ENCODE results near the gene OSBP.
A peak's percentile ranks its signal among the peaks of the same experiment; 100 is the strongest.
"Not testable (repeated sequence)": the region's sequence is repeated elsewhere in the genome, so short reads cannot be mapped to it uniquely, and the experiment has no call there.

OSBP gene

DNA sequence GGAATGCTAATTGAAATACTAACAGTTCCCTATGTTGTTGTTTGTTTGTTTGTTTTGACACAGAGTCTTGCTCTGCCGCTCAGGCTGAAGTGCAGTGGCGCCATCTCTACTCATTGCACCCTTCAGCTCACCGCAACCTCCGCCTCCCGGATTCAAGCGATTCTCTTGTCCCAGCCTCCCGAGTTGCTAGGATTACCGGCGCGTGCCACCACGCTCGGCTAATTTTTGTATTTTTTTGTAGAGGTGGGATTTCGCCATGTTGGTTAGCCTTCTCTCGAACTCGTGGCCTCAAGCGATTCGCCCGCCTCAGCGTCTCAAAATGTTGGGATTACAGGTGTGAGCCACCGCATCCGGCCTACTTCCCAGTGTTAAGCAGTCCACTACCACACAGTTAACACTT is 62.3 kb downstream of the OSBP start:
- DNase-seq (ENCODE audit: low read depth): no peak

DNA sequence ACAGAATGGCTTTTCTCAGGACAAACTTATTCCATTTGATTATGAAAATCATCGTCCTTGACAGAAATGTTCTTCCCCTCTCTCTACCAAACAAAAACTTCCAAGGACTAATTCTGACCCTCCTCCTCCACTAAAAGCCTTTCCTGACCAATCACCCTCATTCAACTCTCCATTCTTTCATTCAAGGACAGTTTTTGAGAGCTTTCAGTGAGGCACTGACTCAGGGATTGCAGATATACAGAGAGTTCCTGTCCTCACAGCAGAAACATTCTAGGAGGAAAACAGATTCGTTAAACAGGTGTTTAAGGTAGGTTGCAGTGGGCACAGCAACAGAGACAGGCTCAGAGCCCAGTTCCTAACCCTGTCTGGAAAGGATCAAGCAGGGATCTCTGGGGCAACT is 62.7 kb downstream of the OSBP start:
- DNase-seq (ENCODE audit: low read depth): no peak

DNA sequence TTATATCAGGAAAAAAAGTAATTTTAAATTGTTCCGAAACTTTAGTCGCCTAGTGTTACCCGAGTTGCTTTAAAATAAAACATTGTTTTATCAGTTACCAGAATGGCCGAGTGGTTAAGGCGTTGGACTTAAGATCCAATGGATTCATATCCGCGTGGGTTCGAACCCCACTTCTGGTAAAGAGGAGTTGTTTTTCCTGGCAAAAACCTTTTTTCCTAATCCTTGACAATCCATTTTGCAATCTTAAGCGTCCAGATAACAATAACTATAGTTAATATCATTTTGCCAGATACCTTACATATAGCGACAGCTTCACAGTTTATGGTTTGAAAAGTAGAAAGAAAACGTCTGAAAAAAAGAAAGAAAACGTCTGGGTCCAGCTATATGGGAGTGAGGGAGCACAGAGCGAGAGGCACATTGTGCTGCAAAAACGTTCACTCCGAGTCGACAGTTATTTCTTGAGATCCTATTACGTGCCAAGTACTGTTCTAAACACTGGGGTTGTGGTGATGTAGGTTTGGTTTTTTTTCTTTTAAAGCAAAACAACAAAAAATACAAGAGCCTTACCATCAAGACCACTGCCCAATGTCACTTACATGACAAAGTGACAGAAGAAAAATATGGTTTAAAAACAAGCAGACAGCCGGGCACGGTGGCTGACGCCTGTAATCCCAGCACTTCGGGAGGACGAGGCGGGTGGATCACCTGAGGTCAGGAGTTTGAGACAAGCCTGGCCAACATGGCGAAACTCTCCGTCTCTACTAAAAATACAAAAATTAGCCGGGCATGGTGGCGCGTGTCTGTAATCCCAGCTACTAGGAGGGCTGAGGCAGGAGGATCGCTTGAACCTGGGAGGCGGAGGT is 63.7 kb downstream of the OSBP start:
- DNase-seq (ENCODE audit: low read depth): peak; percentile 44

DNA sequence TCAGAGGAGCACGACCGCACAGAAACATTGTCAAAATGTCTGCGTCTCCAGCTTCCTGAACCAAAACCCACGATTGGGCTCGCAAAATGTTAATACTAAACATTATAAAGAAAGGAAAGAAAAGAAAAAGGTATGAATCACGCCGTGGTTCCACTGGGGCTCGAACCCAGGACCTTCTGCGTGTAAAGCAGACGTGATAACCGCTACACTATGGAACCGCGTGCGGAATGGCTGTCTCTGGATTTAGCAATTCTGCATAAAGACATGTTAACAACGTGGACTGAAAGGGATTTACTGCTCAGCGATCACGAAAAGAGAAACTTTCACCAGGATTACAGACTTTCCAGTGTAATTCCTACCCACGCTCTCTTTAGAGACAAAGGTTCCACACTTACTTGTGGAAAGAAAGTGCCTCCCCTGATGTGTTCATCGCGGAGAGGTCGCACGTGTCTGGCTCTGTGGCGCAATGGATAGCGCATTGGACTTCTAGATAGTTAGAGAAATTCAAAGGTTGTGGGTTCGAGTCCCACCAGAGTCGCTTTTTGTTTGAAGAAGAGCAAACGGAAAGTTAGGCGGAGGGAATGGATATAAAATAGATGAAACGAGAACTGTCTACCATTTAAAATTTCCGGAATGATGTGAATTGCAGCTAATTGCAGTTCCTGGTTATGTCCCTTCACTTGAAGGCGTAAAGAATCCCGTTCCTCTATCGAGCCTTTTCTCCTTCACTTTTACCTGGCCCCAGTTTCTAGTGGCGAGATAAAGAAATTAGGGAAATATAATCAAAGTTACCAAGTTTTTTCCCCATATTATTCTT is 64.5 kb downstream of the OSBP start:
- DNase-seq (ENCODE audit: low read depth): peak; percentile 74

DNA sequence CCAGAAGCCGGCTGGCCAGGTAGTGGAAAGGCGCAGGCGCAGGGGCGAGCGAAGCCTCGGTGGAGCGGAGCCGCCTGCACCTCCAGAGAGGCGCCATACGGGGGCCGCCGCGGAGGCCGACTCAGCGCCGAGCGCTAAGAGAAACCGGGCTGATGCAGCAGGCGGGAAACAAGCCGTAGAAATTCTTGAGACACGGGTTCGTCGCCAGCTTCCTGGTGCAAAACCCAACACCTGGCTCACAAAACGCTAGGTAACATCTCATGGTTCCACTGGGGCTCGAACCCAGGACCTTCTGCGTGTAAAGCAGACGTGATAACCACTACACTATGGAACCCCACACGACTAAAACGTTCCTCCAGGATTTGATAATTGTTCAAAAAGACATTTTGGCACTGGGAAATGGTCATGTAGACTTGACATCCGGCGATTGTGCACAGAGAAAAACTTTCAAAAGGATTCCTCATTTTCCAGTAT is 65.2 kb downstream of the OSBP start:
- peak; percentile 85 for DNase-seq (ENCODE audit: low read depth)

DNA sequence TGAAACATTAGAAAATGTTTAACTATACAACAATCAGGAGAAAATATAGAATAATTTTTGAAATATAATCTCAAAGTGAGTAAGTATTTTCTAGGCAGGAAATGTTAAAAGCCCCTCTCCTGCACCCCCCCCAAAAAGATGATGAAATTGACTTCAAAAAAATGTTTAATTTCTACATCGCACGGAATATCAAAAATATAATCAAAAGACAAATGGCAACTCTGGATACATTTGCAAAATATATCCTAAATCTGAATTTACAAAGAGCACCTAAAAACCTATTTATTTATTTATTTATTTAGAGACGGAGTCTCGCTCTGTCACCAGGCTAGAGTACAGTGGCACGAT is 67.3 kb downstream of the OSBP start:
- no peak for DNase-seq (ENCODE audit: low read depth)

DNA sequence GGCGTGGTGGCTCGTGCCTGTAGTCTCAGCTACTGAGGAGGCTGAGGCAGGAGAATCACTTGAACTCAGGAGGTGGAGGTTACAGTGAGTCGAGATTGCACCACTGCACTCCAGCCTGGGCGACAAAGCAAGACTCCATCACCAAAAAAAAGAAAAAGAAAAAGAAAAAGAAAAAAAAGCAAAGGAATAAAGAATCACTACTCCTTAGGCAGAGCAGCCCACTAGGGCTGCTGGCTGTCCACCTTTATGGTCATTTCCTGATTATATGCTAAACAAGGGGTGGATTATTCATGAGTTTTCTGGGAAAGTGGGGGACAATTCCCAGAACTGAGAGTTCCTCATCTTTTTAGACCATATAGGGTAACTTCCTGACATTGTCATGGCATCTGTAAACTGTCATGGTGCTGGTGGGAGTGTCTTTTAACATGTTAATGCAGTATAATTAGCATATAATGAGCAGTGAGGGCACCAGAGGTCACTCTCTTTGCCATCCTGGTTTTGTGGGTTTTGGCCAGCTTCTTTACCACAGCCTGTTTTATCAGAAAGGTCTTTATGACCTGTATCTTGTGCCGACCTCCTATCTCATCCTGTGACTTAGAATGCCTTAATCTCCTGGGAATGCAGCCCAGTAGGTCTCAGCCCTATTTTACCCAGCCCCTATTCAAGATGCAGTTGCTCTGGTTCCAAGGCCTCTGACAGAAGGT is 67.8 kb downstream of the OSBP start:
- DNase-seq (ENCODE audit: low read depth): not testable (repeated sequence)

DNA sequence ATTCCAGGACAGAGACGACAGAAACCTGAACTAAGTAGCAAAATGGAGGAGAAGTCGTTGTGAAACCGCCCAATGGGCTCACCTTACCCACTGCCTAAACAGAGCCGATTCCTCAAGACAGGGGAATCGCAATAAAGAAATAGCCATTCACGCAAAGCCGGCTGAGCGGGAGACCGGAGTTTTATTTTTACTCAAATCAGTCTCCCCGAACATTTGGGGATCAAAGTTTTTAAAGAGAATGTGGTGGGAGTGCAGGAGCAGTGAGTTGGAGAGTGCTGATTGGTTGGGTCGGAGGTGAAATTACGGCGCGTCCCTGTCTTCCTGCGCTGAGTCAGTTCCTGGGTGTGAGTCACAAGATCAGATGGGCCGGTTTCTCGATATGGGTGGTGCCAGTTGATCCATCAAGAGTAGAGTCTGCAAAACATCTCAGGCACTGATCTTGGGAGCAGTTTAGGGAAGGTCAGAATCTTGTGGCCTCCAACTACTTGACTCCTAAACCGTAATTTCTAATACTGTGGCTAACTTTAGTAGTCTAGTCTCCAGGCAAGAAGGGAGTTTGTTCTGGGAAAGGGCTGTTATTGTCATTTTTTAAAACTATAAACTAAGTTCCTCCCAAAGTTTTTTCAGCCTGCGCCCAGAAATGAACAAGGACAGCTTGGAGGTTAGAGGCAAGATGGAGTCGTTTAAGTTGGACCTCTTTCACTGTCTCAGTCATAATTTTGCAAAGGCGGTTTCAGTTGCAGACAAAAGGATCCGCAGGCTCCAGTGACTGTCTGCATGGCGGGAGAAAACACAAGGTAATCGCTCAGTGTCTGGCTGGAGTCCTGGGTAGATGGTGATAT is 70.2 kb downstream of the OSBP start:
- DNase-seq (ENCODE audit: low read depth): no peak

DNA sequence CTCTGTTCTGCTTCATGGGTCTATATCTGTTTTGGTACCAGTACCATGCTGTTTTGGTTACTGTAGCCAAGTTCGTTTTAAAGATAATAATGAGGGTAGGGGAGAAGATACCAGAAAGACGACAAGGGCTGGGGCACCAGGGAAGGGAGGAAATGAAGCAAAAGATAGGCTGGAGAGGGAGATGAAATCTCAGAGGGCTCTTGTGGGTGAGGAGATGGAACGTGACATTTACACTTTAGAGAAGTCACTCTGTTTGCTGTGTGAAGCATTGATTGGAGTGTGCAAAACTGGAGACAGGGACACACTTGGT is 70.8 kb downstream of the OSBP start:
- no peak for DNase-seq (ENCODE audit: low read depth)

DNA sequence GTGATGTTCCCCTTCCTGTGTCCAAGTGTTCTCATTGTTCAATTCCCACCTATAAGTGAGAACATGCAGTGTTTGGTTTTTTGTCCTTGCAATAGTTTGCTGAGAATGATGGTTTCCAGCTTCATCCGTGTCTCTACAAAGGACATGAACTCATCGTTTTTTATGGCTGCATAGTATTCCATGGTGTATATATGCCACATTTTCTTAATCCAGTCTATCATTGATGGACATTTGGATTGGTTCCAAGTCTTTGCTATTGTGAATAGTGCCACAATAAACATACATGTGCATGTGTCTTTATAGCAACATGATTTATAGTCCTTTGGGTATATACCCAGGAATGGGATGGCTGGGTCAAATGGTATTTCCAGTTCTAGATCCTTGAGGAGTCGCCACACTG is 71.9 kb downstream of the OSBP start:
- DNase-seq (ENCODE audit: low read depth): not testable (repeated sequence)

DNA sequence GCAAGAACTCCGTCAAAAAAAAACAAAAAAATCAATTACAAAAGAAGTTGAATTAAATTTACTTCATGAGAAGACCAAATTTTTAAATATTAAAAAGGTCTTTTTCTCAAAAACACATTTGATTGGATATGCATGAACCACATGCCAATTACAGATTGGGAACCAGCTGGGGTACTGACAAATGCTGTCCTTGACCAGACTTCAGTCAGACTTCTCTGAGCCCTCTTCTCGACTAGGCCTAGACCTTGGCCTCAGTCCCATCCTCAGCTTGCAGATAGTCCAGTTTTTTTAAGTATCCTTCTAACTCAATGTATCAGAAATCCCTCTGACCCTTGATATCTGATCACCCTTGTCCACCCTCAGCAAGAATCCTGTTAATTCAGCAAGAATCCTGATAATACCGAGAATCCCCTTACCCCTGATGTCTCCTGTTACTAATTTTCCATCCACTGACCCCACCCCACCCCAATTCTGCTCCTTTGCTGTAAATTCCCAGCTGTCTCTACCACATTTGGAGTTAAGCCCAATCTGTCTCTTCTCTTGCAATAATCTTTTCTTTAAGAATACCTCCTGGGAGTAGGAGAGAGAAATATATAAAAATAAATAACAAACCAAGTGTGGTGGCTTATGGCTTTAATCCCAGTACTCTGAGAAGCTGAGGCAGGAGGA is 73.3 kb downstream of the OSBP start:
- DNase-seq (ENCODE audit: low read depth): no peak

DNA sequence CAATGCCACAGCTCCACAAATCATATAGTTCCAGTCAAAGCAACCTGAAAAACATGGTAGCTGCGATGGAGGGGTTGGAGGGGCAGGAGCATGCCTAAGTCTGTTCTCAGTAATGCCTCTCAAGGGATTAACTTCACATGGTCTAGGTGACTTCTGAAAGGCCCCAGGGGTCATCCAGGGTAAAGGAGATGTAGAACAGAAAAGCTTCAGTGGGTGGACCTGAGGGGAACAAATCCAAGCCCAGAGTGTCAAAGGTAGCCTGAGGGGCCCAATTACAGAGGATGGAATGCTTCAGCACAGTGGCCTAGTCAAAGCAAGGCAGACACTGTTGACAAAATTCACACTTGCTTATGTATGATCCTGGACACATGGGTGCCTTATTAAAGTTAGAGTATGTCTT is 80.9 kb downstream of the OSBP start:
- DNase-seq (ENCODE audit: low read depth): no peak

DNA sequence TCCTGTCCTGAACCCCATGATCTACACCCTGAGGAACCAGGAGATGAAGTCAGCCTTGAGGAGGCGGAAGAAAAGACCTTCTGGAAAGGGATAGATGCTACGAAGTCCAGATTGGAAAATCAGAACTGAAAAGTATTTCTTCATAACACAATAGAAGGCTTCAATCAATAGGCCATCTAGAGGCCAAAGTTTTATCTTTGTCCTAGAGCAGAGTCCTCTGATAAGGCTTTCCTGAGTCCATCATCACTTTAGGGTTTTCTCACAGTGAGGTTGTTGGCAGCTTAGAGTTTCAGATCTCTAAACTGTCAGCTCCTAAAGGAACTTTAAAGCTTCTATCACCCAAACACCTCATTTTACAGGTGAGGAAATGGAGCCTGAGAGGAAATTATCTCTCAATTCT is 83.0 kb downstream of the OSBP start:
- no peak for DNase-seq (ENCODE audit: low read depth)

DNA sequence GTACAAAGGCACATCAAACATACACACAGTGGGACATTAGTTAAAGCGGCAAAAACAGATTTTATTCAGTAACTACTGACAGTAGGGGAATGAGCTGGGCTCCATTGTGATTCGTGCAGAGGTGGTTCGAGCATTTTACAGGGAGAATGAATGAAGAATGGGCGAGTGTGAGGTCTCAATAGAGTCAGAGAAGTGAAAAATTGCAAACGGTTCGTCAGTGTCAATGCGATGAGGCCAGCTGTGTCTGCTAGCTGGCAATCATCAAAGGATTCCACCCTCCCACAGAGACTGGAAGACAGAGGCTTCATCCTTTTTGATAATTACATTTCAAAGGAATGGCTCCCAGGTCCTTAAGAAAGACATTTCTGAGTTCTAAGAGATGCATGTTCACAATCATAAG is 86.9 kb downstream of the OSBP start:
- DNase-seq (ENCODE audit: low read depth): no peak
